Stimulated activated CD8-positive, alpha-beta memory T cell treated with anti-CD3 and anti-CD28 coated beads, Interleukin-4, amount 100 ng/mL, for 48 hours (primary cell): ENCODE results near the gene CASP9.
"Not testable (repeated sequence)": the region's sequence is repeated elsewhere in the genome, so short reads cannot be mapped to it uniquely, and the experiment has no call there.

Source experiments
- DNase-seq: peaks from one replicate; pipeline ENCODE4 v3.0.0-alpha.2; 2020

CASP9 gene

GRCh38 chr1:15500184-15501178 is 23.5 kb downstream of the CASP9 start:
- DNase-seq: no peak

GRCh38 chr1:15493869-15494390 is 30.1 kb downstream of the CASP9 start:
- DNase-seq: no peak

- no peak for DNase-seq
Measured at GRCh38 chr1:15492596-15492995, 31.4 kb downstream of the CASP9 start.

GRCh38 chr1:15491010-15491409 is 33.0 kb downstream of the CASP9 start:
- not testable (repeated sequence) for DNase-seq

- no peak for DNase-seq
Measured at GRCh38 chr1:15489052-15489736, 34.8 kb downstream of the CASP9 start.

- DNase-seq: no peak
Measured at GRCh38 chr1:15488371-15488770, 35.6 kb downstream of the CASP9 start.

- DNase-seq: not testable (repeated sequence)
Measured at GRCh38 chr1:15486844-15487610, 37.0 kb downstream of the CASP9 start.

- no peak for DNase-seq
Measured at GRCh38 chr1:15485636-15486035, 38.4 kb downstream of the CASP9 start.

GRCh38 chr1:15484443-15484842 is 39.6 kb downstream of the CASP9 start:
- not testable (repeated sequence) for DNase-seq

GRCh38 chr1:15483971-15484370 is 40.0 kb downstream of the CASP9 start:
- DNase-seq: no peak

GRCh38 chr1:15482983-15483543 is 41.0 kb downstream of the CASP9 start:
- DNase-seq: not testable (repeated sequence)

- not testable (repeated sequence) for DNase-seq
Measured at GRCh38 chr1:15482455-15482854, 41.6 kb downstream of the CASP9 start.

- no peak for DNase-seq
Measured at GRCh38 chr1:15479654-15480347, 44.2 kb downstream of the CASP9 start.

GRCh38 chr1:15477646-15478212 is 46.3 kb downstream of the CASP9 start:
- no peak for DNase-seq

GRCh38 chr1:15476927-15477326 is 47.1 kb downstream of the CASP9 start:
- no peak for DNase-seq

GRCh38 chr1:15475752-15476314 is 48.2 kb downstream of the CASP9 start, which contains the start of gene CELA2B:
Gene CELA2B, plus strand, starts transcription at chr1:15476104. Its CDS starts 22 bp downstream, at chr1:15476126.
- DNase-seq: no peak

- DNase-seq: no peak
Measured at GRCh38 chr1:15472587-15472986, 51.4 kb downstream of the CASP9 start.

- not testable (repeated sequence) for DNase-seq
Measured at GRCh38 chr1:15471723-15472122, 52.3 kb downstream of the CASP9 start.

GRCh38 chr1:15471067-15471466 is 52.9 kb downstream of the CASP9 start:
- not testable (repeated sequence) for DNase-seq

GRCh38 chr1:15469821-15470448 is 54.1 kb downstream of the CASP9 start:
- DNase-seq: not testable (repeated sequence)
